ENCODE measurements around the gene DAAM2.

DAAM2 gene

DNA sequence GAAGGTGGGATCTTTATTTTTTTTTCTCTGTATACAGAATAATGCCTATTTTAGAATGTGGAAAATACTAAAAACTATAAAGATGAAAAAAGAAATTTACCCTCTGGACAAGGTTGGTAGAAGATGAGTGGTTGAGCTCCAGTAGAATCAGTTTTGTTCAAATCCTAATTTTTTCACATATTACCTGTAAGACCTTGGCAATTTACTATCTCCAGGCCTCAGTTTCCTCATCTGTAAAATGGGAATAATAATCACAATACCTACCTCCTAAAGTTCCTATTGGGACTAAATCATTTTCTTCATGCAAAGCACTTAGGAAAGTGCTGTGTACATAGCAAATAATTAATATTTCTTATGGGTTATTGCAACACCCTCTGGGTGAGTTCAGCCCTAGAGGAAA lies 28.4 kb downstream of the DAAM2 start:
- no peak for DNase-seq

DNA sequence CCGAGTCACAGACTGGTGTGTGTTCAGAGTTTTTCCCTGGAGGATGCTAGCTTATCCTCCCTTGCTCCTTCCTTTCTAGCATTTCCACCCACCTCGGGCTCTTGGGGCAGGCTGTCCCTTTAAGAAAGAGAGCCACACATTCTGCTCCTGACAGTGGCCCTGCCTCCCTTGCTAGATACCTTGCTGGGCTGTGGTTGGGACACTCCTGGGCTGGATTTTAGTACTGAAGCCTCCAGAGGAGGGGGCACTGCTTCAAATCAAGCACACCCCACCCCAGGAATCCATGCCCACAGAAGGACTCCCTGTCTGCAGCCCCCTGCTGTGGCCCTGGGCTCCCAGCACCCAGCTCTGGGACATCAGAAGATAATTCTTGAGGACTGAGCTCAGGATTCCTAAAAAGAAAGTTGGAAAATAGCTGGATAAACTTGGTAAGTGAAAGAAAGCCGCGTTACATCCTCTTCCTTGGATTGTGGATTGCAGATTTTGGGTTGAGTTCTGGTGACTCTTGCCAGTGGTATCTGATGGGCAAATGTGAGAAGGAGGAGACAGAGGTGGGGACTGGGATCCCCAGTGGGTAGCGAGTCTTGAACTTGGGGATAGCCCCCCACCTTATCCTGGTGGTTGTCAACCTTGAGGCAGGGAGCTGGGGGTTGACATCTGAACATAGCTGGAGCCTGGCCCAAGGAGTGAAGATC lies 29.0 kb downstream of the DAAM2 start:
- no peak for DNase-seq

DNA sequence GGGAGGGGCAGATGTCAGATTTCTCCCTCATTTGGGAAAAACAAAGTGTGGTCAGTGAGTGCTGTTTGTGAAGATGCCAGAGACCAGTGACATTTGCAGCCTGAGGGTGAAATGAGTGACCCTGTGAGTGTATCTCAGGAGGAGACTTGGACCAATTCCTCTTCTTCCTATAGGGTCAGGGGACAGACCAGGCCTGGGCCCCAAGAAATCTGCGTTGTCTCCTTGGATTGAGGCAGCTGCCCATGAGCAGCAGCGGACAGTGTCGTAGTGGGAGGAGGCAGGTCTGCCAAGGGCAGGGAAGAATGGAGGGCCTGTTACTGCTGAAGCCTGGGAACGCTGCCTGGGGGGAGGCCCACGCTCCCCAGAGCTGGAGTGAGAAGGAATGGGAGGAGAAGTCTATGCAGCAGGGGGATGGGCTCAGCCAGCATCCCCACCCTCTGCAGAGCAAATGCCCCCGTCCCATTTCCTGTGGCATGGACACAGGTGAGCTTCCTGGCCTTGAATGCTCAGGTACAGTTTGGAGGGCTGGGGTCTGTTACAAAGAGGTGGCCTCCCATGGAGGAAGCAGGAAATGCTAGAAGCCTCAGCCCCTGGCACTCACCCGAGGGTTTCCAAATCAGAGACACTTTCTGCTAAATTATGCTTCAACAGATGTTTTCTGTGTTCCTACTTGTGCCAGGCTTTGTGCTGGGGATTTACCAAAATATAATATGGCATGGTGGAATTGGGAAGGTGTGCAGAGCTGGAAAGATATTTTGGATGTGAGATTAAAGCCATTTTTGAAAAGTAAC lies 29.8 kb downstream of the DAAM2 start:
- no peak for DNase-seq

DNA sequence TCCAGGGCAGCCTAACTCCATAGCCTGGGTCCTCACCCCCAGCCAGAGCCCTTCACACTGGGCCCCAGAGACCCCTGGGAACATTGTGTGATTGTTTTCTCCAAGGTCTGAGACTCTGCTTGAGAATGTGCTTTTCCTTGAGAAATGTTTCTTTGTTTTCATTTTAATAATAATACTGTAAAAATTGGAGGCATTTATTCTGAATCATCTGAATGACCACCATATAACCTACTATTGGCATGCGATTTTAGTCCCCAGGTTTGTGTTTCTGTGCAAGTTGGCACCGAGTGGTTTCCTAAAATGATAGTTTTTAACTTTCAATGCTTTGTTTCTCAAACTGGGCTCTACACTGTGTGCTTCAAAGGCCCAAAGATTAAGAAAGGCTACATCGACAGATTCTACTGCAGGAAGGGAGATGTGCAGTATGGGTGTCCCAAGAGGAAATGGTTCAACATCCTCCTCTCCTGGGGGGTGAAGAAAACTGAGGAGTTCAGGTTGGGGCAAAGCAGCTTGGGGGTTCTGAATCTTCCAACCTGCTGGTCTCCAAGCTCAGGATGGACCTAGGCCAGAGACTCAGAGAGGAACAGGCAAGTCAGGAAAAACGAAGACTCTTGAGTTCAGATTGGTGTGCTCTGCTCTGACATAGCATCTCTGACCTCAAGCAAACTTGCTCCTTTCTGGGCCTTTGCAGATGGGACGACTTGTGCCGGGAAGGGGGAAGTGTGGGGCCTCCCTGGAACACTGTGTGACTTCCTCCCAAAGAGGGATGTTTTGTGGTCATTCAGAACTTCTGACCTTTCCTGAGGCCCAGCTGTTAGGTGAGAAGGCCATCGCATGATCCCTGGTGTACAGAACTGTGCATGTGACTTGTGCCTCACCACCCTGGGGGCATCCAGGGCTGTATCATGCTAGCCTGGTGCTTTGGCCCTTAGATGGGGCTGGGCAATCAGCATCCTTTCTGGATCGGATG lies 31.0 kb downstream of the DAAM2 start:
- DNase-seq, result no peak

GRCh38 chr6:39824030-39824926 lies 32.1 kb downstream of the DAAM2 start:
- no peak for DNase-seq

GRCh38 chr6:39829331-39829730 lies 37.2 kb downstream of the DAAM2 start:
- DNase-seq, result no peak

DNA sequence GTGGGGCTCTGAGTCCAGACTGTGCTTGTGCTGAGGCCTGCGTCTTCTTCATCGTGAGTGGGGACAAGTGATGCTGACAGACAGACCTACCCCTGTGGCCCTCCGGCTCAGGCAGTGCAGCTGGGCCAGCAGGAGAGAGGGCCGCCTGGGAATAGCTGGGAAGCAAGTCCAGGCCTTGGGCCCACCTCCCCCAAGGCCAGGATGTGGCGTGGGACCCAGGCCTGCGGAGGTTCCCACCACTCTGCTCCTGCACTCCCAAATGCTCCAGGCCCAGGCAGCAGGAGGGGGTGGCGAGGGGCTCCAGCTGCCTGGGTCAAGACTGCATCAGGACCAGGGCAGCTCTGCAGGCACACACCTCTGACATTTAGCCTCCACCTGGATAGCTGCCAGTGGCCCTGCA lies 38.3 kb downstream of the DAAM2 start:
- no peak for DNase-seq

GRCh38 chr6:39831701-39832100 lies 39.5 kb downstream of the DAAM2 start:
- no peak for DNase-seq

- DNase-seq, result no peak
Observed at GRCh38 chr6:39834278-39834677, 42.1 kb downstream of the DAAM2 start.

DNA sequence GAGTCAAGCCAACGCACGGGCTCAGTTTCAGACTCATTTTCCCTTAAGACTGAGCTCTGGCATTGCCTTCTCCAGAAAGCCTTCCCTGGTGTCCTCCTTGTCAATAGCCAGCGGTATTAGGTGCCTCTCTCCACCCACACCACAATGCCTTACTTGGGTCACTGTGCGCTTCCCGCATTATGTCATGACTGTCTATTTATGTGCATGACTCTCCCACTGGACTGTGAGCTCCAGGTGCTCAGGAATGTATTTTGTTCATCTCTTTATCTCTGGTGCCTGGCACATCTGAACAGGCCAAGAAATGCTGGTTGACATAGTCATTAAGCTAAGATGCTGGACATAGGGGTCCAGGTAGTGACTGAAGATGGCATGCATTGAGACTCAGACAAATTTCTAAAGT lies 42.7 kb downstream of the DAAM2 start:
- DNase-seq, result no peak

GRCh38 chr6:39835821-39836295 lies 43.7 kb downstream of the DAAM2 start:
- DNase-seq, result no peak

- no peak for DNase-seq
Observed at GRCh38 chr6:39836606-39837005, 44.4 kb downstream of the DAAM2 start.

DNA sequence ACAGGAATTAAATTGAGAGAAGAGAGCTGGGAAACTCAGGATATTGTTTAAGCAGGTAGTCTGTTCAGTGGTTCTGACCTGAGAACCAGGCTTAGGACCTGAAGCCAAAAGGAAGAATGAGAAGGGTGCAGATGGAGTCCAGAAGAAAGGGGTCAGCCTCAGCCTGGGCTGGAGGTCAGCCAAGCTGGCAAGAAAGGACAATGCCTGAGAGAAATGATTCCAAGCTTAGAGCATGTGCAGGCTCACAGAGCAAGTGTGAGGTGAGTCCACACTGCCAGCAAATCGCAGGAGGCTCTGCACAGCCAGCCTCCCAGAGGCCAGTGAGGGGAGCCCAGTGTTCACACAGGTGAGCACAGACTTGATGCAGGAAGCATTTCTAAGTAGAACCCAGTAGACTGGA lies 47.3 kb downstream of the DAAM2 start:
- DNase-seq, result no peak

DNA sequence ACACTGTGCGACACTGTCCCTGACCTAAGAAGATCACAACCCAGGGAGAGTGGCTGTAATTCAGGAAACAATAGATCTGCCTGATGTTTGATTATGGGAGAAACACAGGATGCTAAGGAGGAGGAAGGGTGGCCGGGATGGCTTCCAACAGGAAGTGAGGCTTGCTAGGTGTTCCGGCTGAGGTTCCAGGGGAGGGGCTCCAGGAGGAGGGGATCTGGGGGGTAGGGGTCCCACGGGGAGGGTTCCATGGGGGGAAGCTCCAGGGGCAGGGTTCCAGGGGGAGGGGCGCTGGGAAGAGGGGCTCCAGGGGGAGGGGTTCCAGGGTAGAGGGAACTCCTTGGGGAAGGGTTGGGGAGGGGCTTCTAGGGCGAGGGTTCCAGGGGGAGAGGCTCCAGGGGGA lies 48.6 kb downstream of the DAAM2 start:
- no peak for DNase-seq

DNA sequence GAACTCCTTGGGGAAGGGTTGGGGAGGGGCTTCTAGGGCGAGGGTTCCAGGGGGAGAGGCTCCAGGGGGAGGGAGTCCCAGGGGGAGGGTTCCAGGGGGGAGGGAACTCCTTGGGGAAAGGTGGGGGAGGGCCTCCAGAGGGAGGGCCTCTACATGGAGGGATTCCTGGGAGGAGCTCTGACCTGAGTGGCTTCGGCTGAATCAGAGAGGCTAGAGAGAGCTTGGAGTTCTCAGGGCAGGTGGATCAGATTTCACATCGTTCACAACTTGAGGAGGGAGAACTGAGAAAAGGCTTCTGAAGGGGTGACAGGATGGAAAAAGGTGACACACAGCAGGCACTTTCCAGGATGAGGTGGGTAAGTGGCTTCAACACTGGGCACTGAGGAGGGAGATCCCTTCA lies 49.1 kb downstream of the DAAM2 start:
- no peak for DNase-seq

DNA sequence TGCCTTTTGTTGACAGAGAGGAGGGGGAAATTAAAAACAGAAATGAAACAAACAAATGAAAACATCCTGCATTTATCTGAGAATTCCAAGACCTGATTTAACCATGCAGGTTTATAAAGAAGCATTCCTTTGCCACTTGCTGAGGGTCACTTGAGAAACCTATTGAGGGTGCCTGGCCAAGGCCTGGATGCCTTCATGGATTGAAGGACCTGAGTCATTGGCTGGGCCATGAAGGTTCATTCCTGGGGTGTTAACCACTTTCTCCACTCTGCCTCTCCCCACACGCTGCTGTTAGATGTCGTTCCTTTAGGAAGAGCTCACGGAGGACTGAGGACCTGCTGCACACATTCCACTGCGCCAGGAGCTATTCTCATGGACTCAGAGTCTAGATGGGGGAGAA lies 49.7 kb downstream of the DAAM2 start:
- no peak for DNase-seq

DNA sequence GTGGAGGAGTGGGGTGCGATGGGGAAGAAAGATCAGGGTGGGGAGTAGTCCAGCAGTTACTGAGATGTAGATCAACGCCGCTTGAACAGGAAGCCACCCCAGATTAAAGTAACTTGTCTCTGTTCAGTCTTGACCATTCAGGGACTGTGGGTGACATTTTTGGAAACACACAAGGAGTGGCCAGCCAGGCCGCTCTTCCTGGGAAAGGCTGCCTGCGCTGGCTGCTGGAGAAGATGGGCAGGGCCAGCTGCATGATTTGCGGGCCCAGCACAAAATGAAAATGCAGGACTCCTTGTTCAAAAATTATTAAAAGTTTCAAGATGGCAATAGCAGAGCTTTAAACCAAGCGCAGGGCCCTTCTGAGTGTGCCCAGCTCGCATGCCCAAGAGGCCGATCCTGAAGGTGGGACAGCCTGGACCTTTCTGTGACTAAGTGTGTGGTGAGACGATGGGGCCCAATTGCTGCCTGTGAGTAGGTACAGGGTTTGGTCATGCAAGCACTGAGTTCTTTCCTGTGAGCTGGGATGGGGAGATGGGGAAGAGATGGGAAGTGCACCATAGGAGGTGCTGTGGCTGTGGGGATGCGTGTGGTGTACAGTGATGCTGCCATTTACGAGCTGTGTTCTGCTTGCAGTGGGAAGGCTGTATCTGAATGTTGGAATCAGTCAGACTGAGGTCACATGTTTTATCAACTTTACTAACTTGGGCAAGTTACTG lies 51.3 kb downstream of the DAAM2 start:
- DNase-seq, result no peak

- DNase-seq, result no peak
Observed at GRCh38 chr6:39844866-39845265, 52.7 kb downstream of the DAAM2 start.

GRCh38 chr6:39847221-39847620 lies 55.0 kb downstream of the DAAM2 start:
- no peak for DNase-seq

DNA sequence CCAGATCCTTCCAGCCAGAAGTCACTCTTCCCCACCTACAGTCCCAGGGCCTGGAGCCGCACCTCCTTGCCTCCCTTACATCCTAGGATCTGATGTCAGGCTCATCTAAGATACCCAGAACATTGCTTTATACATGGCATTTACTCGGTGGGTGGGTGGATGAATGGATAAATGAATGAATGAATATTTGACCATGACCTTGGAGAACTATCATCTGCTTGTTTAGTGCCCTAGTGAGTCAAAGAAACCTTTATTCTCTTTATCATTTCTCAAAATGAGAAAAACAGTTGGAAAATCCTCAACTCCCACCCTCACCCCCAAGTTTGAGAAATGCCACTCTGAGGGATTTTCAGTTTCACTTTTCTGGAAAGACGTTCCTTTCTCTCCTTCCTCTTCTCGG lies 56.0 kb downstream of the DAAM2 start:
- no peak for DNase-seq

GRCh38 chr6:39849228-39849627 lies 57.1 kb downstream of the DAAM2 start:
- DNase-seq, result no peak

- DNase-seq, result no peak
Observed at GRCh38 chr6:39849764-39850163, 57.6 kb downstream of the DAAM2 start.

Data from NCI-H774 (cell line).